Stimulated activated naive CD8-positive, alpha-beta T cell treated with anti-CD3 and anti-CD28 coated beads, Interleukin-15, amount 100 ng/mL, for 72 hours (primary cell): ENCODE measurements around the gene ARHGEF12.
A peak's percentile ranks its signal among the peaks of the same experiment; 100 is the strongest.

Experiments used
- ATAC-seq: fragments of 150-1000 bp; cut with Tn5 transposase; 2 replicates; pipeline ENCODE4 v1.10.0; 2021; ENCODE audit warnings: mild to moderate bottlenecking, moderate library complexity
- DNase-seq, 2 donors: peaks; one replicate each; pipeline ENCODE4 v3.0.0; 2021 to 2022
- H3K27ac Mint-ChIP-seq, 2 donors: one replicate each; pipeline ENCODE4 v1.8.0; 2022; ENCODE audit warnings: mild to moderate bottlenecking in 2 of 2, mixed read lengths in 2 of 2, moderate library complexity in 2 of 2
- H3K27me3 Mint-ChIP-seq: one replicate; pipeline ENCODE4 v1.8.0; 2022; ENCODE audit warnings: mixed read lengths
- H3K4me1 Mint-ChIP-seq: one replicate; pipeline ENCODE4 v1.8.0; 2022; ENCODE audit warnings: mild to moderate bottlenecking, mixed read lengths
- H3K4me3 Mint-ChIP-seq, 2 donors: one replicate each; pipeline ENCODE4 v1.8.0; 2022; ENCODE audit warnings: mild to moderate bottlenecking in 2 of 2, mixed read lengths in 2 of 2, moderate library complexity in 1 of 2
- H3K9me3 Mint-ChIP-seq, 2 donors: one replicate each; pipeline ENCODE4 v1.8.0; 2022; ENCODE audit warnings: mixed read lengths in 2 of 2

Gene ARHGEF12

DNA sequence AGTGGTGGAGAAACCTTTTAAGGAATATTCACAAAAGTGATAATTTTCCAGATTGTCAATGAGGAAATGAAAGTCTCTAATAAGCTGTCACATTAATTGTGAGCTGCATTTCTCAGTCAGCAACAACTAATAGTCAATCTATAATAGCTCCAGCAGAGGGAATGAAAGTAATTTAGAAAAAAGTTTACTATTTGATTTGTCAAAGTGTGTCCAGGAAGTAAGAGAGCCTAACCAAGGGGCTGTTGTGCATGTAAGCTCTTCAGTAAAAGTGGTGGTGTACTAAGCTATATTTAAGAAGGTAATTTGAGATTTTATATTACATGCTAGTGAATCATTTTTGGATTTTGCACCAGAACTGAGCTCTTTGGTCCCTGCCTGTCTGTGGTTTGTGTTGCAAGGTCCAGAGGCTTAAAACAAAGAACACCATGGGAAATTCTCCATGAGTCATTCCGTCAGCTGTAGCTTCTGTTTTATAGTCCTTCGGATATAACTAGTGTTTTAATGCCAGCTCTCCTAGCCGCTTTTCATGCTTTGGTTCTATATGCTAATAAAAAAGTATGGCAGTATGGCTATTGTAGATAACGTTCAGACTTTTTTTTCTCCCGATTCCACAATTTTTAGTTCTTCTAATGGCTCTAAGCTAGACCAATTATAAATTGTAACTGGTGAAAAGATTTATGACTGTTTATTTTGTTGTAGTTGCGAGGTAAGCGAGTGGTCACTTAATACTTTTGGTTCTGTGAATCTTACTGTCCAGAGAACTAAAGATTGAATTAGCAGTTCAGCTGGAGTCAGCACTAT, 64.6 kb downstream of the ARHGEF12 start:
- H3K4me3 Mint-ChIP-seq, result no peak overlapping the region
- ATAC-seq, result no peak
- DNase-seq, result no peak

DNA sequence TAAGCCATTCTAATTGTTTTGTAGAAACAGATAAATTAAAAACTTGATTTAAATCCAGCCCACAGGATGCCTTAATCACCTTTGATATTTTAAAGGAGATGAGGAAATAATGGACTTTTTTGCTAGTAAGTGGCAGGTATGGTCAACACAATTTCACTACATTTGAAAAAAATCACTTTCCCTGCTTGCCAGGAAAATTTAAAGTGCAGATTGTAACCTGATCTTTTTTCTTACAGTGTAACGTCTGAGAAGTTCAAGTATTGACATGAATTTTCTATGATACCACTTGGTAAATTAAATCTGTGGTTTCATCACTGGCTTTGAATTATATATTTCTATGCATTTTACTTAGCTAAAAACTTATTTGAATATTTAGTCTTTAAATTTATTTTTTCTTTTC, 65.3 kb downstream of the ARHGEF12 start:
- H3K27me3 Mint-ChIP-seq, result peaks cover 19% of the 10 kb centered on the region
- no peaks in the 10 kb centered on the region for H3K4me1 Mint-ChIP-seq
- no peaks in the 10 kb centered on the region for H3K9me3 Mint-ChIP-seq
- DNase-seq, result no peak
- no peak overlapping the region for H3K27ac Mint-ChIP-seq
- H3K4me3 Mint-ChIP-seq, result no peak overlapping the region
- no peak for ATAC-seq

More for the DNA sequence above, 64.6 kb downstream of the ARHGEF12 start:
- H3K27me3 Mint-ChIP-seq, result peaks cover 19% of the 10 kb centered on the region
- no peaks in the 10 kb centered on the region for H3K4me1 Mint-ChIP-seq
- H3K9me3 Mint-ChIP-seq, result no peaks in the 10 kb centered on the region
- H3K27ac Mint-ChIP-seq, result no peak overlapping the region

DNA sequence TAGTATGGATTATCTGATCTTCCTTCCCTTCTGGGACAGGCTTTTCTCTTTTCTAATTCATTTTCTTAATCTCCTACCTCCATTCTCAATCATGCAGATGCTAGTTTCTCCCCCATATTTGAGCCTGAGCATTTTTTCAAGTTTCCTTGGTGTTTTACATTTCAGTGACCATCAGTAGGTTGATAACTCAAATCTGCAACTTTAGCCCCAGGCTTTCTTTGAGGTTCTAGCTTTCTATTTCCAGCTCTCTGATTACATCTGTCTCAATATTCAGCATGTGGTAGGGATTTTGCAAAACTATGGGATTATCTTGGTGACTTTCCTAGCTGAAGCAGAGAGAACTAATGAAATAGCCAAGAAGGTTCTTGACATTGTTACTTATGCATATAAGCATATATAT, 67.8 kb downstream of the ARHGEF12 start:
- Mint-ChIP-seq H3K4me3 (no peak overlapping the region), H3K27ac (no peak overlapping the region), H3K27me3 (peaks cover 19% of the 10 kb centered on the region), H3K4me1 (no peaks in the 10 kb centered on the region), H3K9me3 (no peaks in the 10 kb centered on the region)
- no peak for ATAC-seq
- DNase-seq, result no peak

DNA sequence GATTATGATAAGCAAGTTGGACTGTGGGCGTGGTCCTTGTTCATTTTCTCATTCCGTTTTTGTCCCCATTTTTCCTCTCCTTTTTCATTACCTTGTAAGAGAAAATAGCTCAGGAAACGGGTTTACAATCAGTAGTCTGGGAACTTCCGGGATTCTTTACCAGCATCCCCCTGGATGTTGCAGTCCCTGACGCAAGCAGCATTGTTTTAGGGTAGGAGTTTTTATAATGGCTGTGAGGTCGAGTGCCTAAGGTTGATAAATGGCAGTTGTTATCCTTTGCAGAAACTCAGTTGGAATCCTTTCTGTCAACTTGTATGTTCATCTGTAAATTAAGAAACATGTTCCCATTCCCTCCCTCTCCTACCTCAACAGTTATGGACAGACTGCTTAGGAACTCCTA, 68.3 kb downstream of the ARHGEF12 start:
- H3K27ac Mint-ChIP-seq, result no peak overlapping the region
- no peaks in the 10 kb centered on the region for H3K9me3 Mint-ChIP-seq
- H3K27me3 Mint-ChIP-seq, result peaks cover 19% of the 10 kb centered on the region
- DNase-seq (no peak), ATAC-seq (no peak)
- no peak overlapping the region for H3K4me3 Mint-ChIP-seq
- H3K4me1 Mint-ChIP-seq, result no peaks in the 10 kb centered on the region

DNA sequence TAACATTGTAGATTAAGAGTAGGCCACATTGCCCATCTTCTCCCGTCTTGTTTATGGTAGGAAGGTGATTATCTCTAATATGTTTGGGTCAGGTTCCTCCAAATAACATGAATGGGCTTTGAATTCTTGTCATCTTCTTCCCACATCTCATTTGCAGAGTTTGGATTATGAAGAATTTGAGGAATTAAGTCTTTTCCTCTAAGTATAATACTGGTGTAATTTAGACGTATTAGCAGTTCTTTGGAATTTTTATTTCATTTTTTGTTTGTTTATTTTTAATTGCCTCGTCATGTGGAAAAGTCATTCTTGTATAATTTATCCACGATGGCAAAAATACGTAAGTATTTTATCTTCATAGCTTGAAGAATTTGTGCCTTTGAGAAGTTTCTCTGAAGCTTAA, 73.4 kb downstream of the ARHGEF12 start:
- DNase-seq (no peak), ATAC-seq (no peak)
- Mint-ChIP-seq H3K9me3 (no peaks in the 10 kb centered on the region), H3K27ac (no peak overlapping the region), H3K4me1 (no peaks in the 10 kb centered on the region), H3K27me3 (peaks cover 9% of the 10 kb centered on the region), H3K4me3 (no peak overlapping the region)

DNA sequence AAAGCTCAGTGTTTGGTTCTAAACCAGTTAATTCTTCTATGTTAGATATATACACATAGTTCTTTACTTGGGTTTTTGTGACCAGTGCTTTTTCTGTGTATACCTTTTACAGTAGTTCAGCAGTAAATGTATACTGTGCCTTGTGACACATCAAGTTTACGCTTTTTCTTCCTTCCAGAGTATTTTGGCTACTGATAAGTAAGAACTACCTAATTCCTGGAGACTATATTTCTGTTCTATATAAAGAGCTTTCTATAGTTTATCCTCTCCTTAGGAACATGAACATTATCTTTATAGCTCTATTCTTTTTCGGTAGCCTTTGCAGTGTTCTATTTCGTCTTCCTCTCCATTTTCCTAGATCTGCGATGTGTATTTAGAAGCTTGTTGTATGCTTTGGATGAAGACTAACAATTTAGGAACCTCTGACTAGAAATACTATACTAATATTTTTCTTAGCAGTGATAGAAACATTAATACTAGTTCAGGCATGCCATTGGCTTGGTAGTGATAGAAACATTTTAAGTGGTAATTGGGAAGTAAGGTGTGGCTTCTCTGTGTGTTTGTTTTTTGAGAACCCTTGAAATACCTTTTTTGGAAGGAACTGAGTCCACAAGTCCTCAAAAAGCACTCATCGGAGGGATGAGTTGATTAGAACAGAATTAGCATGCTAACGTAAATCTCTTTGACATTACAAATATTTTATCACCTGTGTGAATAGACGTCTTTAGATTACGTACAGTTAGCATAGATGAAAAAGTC, 74.6 kb downstream of the ARHGEF12 start:
- no peaks in the 10 kb centered on the region for H3K4me1 Mint-ChIP-seq
- DNase-seq, result no peak
- no peak for ATAC-seq
- no peak overlapping the region for H3K4me3 Mint-ChIP-seq
- H3K9me3 Mint-ChIP-seq, result no peaks in the 10 kb centered on the region
- H3K27ac Mint-ChIP-seq, result peak overlapping the region in 1 of 2 donors; percentile 22
- peaks cover 9% of the 10 kb centered on the region for H3K27me3 Mint-ChIP-seq

DNA sequence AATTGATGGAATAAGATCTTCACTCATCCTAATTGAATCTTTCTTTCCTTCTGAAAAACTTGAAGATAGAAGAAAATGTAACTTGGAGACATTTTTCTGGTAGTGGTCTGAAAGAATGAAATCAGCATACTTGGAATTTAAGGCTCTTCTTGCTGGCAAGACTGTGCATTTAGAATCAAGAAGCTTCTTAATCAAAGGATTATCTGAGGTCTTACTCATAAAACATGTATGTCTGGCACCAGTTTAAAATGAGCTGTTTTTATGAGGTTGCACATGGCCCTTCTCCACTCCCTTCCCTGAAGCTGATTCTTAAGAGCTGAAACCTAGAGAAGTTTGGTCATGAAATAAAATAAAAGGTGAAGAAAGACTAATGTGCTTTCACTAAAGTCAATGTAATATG, 77.3 kb downstream of the ARHGEF12 start:
- Mint-ChIP-seq H3K27ac (no peak overlapping the region), H3K4me1 (no peaks in the 10 kb centered on the region), H3K9me3 (no peaks in the 10 kb centered on the region), H3K4me3 (no peak overlapping the region), H3K27me3 (peaks cover 9% of the 10 kb centered on the region)
- DNase-seq, result no peak
- ATAC-seq, result no peak

DNA sequence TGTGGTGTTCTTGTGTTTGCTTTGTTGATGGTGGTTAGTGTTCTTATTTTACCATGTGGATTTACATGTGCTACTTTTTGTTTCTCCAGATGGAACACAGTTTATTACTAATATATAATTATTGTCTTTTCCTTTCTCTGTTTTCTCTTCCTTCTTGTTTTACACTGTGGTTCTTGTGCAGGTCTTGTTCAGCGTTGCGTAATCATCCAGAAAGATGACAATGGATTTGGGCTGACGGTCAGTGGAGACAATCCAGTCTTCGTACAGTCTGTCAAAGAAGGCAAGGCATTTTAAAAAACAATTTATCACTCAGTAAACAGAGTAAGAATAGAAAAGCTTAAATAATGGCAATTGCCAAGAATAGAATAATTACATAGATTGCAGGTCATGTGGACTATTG, 84.4 kb downstream of the ARHGEF12 start:
- Mint-ChIP-seq H3K4me3 (no peak overlapping the region), H3K4me1 (peaks cover 7% of the 10 kb centered on the region), H3K27me3 (no peaks in the 10 kb centered on the region)

DNA sequence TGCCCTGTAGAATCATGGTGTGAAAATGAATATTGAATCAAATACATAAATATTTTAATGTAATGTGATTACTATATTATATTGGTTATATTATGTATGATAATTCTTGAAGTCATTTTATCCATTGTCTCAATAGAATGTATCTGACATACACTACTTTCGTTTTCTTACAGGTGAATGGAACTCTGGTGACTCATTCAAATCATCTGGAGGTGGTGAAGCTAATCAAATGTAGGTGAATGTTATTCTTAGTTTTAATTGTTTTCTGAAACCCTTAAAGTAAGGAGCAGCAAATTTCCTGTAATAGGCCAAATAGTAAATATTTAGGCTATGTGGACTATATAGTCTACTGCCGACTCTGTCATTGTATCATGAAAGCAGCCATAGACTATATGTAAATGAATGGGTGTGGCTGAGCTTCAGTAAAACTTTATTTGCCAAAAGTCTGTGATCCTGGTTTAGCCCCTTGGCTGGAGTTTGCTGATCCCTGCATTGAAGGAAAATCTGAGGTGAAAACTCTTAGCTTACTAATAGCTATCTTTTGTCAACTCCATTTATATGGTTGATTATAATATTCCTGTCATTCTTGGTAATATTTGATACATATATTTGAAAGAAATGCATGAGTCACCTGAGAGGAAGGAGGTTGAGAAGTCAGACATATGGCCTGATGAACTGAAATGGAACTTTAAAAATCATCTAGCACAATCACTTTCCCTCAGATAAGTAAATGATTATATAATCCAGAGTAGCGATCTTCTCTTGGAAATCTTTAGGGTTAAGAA, 88.2 kb downstream of the ARHGEF12 start:
- ATAC-seq (no peak), DNase-seq (no peak)
- Mint-ChIP-seq H3K27me3 (no peaks in the 10 kb centered on the region), H3K4me1 (peaks cover 7% of the 10 kb centered on the region), H3K4me3 (no peak overlapping the region), H3K27ac (no peak overlapping the region), H3K9me3 (no peaks in the 10 kb centered on the region)

More for the DNA sequence above, 84.4 kb downstream of the ARHGEF12 start:
- Mint-ChIP-seq H3K27ac (no peak overlapping the region), H3K9me3 (no peaks in the 10 kb centered on the region)
- DNase-seq, result no peak
- ATAC-seq, result no peak

DNA sequence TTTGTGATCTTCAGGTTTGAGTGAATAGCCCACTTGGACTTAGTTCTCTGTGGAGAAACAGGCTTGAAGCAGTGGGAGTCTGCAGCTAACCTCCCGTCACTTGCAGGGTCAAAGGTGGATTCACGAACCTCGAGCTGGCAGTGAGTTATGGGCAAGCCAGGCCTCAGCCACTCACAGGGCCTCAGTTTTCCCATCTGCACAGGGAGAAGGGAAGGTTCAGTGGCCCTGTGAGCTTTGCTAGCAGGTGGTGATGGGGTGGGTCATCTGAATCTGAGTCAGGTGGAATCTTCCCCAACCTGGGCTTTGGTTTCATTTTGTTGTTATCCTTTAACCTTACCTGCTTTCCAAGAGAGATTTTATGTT, 88.7 kb downstream of the ARHGEF12 start:
- H3K4me3 Mint-ChIP-seq, result no peak overlapping the region
- H3K27ac Mint-ChIP-seq, result no peak overlapping the region
- no peaks in the 10 kb centered on the region for H3K27me3 Mint-ChIP-seq
- H3K9me3 Mint-ChIP-seq, result no peaks in the 10 kb centered on the region
- no peak for DNase-seq
- peaks cover 7% of the 10 kb centered on the region for H3K4me1 Mint-ChIP-seq
- no peak for ATAC-seq

DNA sequence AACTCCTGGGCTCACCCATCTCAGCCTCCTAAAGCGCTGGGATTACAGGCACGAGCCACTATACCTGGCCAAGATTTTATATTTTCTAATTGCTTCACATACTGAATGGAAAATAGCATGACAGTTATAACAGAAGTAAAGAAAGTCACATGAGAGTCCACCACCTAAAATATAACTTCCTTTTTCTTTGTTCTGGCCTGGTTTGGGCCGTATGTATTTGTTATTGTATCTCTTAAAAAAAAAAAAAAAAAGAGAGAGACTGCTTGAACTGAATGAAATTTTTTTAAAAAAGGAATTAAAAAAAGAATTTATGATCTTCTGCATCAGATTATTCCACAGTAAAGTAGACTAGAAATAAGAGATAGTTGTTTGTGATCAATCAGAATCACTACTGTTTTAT, 89.3 kb downstream of the ARHGEF12 start:
- H3K4me1 Mint-ChIP-seq, result peaks cover 7% of the 10 kb centered on the region
- ATAC-seq, result no peak
- no peaks in the 10 kb centered on the region for H3K9me3 Mint-ChIP-seq
- DNase-seq, result no peak
- H3K27ac Mint-ChIP-seq, result no peak overlapping the region
- H3K27me3 Mint-ChIP-seq, result no peaks in the 10 kb centered on the region
- H3K4me3 Mint-ChIP-seq, result peak overlapping the region in 1 of 2 donors; percentile 26

DNA sequence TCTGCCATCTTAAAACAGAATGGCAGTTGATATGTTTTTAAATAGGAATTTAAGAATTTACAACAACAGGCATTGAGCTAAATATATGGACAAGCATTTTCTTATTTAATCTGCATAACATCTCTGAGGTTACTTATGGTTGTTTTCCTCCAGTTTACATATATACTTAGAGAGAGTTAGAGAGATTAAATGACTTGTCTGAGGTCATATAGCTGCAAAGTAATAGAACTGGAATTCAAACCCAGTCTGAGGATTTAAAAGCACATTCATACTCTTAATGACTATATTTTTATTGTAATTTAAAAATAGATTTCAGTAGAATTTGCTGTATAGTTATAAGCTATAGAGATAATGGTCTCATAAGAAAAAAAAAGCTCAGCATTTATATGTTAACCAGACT, 93.9 kb downstream of the ARHGEF12 start:
- Mint-ChIP-seq H3K4me1 (peaks cover 17% of the 10 kb centered on the region), H3K27ac (no peak overlapping the region), H3K4me3 (no peak overlapping the region), H3K9me3 (no peaks in the 10 kb centered on the region), H3K27me3 (no peaks in the 10 kb centered on the region)
- ATAC-seq (no peak), DNase-seq (no peak)

DNA sequence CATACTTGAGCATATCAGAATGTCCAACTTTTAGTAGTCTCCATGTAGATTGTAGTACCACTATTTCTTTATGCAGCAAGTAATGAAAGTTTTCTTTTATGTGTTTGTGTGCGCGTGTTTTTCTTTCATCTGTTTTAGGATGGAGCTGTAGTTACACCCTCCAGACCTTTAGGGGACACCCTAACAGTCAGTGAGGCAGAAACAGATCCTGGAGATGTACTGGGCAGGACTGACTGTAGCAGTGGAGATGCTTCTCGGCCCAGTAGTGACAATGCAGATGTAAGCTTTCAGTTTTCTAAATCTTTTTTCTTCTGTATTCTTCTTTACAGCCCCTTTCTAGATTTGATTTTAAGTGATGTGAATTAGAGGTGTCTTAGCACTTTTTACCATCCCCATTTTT, 95.4 kb downstream of the ARHGEF12 start:
- H3K27ac Mint-ChIP-seq, result peak overlapping the region; percentile 30 to 88
- DNase-seq (peak; percentile 14 to 28), ATAC-seq (peak; percentile 86)
- no peaks in the 10 kb centered on the region for H3K27me3 Mint-ChIP-seq
- peaks cover 17% of the 10 kb centered on the region for H3K4me1 Mint-ChIP-seq
- H3K9me3 Mint-ChIP-seq, result no peaks in the 10 kb centered on the region
- peak overlapping the region; percentile 28 to 41 for H3K4me3 Mint-ChIP-seq

DNA sequence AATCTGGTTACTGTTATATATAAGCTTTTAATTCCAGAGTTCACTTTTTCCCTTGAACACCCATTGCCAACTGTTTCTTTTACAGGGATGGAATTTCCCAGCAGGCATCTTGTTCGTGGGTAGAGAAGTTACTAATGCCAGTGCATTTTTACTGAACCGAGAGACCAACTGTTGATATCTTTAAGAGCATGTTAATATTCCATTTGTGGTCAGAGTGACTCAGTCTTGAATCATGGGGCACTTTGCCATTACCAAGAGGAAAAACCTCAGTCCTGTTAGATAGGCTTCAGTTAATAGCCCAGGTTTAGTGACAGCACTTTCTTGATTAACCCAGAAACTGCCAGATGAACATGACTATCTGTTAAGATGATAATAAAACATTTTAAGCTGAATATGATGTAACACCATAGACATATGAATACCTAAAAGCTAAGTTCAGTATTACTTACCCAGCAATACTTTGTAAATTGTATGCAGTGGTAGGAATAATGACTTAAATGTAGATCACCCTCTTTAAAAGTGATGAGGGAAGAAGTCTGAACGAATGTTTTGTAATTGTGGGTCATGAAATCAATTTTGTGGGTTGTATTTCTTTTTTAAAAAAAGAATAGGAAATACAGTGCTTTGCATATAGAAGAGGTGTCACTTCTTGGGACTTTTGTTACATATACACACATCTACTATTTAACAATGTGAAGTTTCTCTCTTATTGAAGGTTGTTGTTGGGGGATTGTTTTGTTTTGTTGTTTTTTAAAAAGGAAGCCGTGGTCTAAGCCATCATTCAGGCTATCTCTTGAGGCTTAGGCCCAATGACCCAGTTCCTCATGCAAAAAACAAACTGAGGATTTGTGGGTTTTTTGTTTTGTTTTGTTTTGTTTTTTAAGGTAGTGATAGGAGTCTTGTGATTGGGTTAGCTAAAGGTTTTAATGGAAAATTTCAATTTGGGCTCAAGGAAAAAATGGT, 96.1 kb downstream of the ARHGEF12 start:
- Mint-ChIP-seq H3K27me3 (no peaks in the 10 kb centered on the region), H3K9me3 (no peaks in the 10 kb centered on the region), H3K4me3 (peak overlapping the region; percentile 28 to 41), H3K4me1 (peaks cover 17% of the 10 kb centered on the region), H3K27ac (peak overlapping the region; percentile 30 to 88)
- ATAC-seq (peak; percentile 97), DNase-seq (peak; percentile 17 to 43)

DNA sequence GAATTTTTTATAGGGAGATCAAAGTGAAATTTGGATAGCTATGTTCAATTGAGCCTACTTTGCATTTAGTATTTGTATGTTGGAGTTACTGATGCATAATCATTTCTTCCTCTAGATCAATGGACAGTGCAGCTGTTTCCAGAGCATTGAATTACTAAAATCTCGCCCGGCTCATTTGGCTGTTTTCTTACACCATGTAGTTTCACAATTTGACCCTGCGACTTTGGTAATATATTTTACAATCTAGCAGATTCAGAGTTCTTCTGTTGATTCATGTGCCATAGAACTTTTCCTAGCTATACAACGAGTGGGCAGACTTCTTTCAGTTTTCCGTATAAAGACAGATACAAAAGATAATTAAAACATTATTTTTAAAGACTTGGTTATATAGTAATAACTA, 105.4 kb downstream of the ARHGEF12 start:
- H3K9me3 Mint-ChIP-seq, result no peaks in the 10 kb centered on the region
- DNase-seq (no peak), ATAC-seq (no peak)
- no peak overlapping the region for H3K4me3 Mint-ChIP-seq
- no peak overlapping the region for H3K27ac Mint-ChIP-seq
- H3K4me1 Mint-ChIP-seq, result no peaks in the 10 kb centered on the region
- no peaks in the 10 kb centered on the region for H3K27me3 Mint-ChIP-seq
